ENCODE results near the gene RNF115.

DNA sequence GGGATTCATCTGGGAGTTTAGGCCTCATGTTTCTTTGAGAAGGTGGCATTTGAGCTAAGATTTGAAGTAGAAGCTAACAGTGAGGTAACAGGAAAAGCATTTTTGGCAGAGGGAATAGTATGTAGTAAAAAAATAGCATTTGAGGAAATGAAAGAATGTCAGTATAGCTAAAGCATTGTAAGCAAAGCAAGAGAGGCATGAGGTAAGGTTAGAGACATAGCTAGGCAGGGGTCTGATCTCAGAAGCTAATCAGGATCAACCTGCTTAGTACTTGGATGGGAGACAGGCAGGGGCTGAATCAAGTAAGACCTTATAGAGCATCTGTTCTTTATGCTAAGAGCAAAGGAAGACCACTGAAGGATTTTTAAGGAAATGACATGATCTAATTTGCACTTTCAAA is 4.1 kb upstream of the RNF115 start:
- TF ChIP-seq POLR2A (IDR thresholded peaks at IDR 0.05; ENCODE audit: low read depth, low read length) (no peak), RAD21 (IDR thresholded peaks at IDR 0.05; ENCODE audit: low read length) (no peak), CEBPB (IDR thresholded peaks at IDR 0.05; ENCODE audit: low read depth, low read length) (no peak), RFX5 (IDR thresholded peaks at IDR 0.05; ENCODE audit: low read depth, low read length) (no peak), SMC3 (IDR thresholded peaks at IDR 0.05; ENCODE audit: low read depth, low read length) (no peak), NFE2L2 (IDR thresholded peaks at IDR 0.05; ENCODE audit: low read depth, low read length) (no peak), BHLHE40 (IDR thresholded peaks at IDR 0.05; ENCODE audit: low read depth, low read length) (no peak), RCOR1 (IDR thresholded peaks at IDR 0.05; ENCODE audit: insufficient replicate concordance, low read length) (no peak), MAFK (IDR thresholded peaks at IDR 0.05; ENCODE audit: low read depth, low read length) (no peak), MXI1 (IDR thresholded peaks at IDR 0.05; ENCODE audit: borderline replicate concordance, low read depth, low read length) (no peak), CHD1 (IDR thresholded peaks at IDR 0.05; ENCODE audit: low read depth, low read length) (no peak), FOS (IDR thresholded peaks at IDR 0.05; ENCODE audit: low read depth, low read length) (no peak)
- TF ChIP-seq, protein P1, sequence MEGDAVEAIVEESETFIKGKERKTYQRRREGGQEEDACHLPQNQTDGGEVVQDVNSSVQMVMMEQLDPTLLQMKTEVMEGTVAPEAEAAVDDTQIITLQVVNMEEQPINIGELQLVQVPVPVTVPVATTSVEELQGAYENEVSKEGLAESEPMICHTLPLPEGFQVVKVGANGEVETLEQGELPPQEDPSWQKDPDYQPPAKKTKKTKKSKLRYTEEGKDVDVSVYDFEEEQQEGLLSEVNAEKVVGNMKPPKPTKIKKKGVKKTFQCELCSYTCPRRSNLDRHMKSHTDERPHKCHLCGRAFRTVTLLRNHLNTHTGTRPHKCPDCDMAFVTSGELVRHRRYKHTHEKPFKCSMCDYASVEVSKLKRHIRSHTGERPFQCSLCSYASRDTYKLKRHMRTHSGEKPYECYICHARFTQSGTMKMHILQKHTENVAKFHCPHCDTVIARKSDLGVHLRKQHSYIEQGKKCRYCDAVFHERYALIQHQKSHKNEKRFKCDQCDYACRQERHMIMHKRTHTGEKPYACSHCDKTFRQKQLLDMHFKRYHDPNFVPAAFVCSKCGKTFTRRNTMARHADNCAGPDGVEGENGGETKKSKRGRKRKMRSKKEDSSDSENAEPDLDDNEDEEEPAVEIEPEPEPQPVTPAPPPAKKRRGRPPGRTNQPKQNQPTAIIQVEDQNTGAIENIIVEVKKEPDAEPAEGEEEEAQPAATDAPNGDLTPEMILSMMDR (conservative IDR thresholded peaks at IDR 0.05; ENCODE audit: low read depth, low read length), result no peak
- TF ChIP-seq, protein P2, sequence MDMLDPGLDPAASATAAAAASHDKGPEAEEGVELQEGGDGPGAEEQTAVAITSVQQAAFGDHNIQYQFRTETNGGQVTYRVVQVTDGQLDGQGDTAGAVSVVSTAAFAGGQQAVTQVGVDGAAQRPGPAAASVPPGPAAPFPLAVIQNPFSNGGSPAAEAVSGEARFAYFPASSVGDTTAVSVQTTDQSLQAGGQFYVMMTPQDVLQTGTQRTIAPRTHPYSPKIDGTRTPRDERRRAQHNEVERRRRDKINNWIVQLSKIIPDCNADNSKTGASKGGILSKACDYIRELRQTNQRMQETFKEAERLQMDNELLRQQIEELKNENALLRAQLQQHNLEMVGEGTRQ (IDR thresholded peaks at IDR 0.05; ENCODE audit: low read depth, low read length), result no peak

Data from IMR-90 (cell line).